Fibroblast of mammary gland (primary cell): Measurements from ENCODE around the gene KRT31.
"Not testable (repeated sequence)": the region's sequence is repeated elsewhere in the genome, so short reads cannot be mapped to it uniquely, and the experiment has no call there.

ENCODE experiments used
- DNase-seq: peaks from one replicate; pipeline ENCODE4 v3.0.0-alpha.2; 2010; ENCODE audit warnings: low read depth
- H3K4me3 ChIP-seq: 2 replicates; pipeline ENCODE4 v1.5.1; 2011; ENCODE audit warnings: low read depth, mild to moderate bottlenecking, low read length, moderate library complexity; ENCODE audit not compliant: control insufficient read depth
- TF ChIP-seq, protein P1 (sequence below): conservative IDR thresholded peaks from 2 replicates; pipeline ENCODE4 v1.5.1; 2011; ENCODE audit warnings: low read depth, low read length, inconsistent platforms; ENCODE audit not compliant: control insufficient read depth, insufficient read depth

The KRT31 gene

GRCh38 chr17:41437769-41438168, 40.4 kb upstream of the KRT31 start:
- no peak for DNase-seq
- TF ChIP-seq, protein P1, sequence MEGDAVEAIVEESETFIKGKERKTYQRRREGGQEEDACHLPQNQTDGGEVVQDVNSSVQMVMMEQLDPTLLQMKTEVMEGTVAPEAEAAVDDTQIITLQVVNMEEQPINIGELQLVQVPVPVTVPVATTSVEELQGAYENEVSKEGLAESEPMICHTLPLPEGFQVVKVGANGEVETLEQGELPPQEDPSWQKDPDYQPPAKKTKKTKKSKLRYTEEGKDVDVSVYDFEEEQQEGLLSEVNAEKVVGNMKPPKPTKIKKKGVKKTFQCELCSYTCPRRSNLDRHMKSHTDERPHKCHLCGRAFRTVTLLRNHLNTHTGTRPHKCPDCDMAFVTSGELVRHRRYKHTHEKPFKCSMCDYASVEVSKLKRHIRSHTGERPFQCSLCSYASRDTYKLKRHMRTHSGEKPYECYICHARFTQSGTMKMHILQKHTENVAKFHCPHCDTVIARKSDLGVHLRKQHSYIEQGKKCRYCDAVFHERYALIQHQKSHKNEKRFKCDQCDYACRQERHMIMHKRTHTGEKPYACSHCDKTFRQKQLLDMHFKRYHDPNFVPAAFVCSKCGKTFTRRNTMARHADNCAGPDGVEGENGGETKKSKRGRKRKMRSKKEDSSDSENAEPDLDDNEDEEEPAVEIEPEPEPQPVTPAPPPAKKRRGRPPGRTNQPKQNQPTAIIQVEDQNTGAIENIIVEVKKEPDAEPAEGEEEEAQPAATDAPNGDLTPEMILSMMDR, result no peak
- H3K4me3 ChIP-seq, result no peak overlapping the region

GRCh38 chr17:41437254-41437653, 39.8 kb upstream of the KRT31 start:
- DNase-seq, result no peak
- TF ChIP-seq, protein P1, result no peak
- H3K4me3 ChIP-seq, result no peak overlapping the region

DNA sequence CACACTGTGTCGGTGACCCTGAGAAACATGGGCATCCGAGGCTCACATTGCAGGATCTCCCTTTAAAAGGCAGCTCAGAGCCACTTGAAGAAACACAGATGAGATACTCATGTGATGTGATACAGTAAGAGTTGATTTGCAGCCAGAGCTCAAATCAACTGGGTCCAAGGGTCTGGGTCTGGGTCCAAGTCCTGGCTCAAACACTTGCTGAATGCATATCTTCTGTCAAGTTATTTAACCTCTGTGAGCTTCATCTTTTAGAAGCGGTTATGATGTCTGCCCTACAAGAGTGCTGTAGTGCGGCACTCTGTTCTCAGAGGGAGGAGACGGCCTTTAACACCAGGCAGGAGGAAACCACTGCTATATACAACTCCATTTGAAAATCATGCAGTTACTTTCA, 37.0 kb upstream of the KRT31 start:
- H3K4me3 ChIP-seq, result no peak overlapping the region
- TF ChIP-seq, protein P1, result no peak
- no peak for DNase-seq

DNA sequence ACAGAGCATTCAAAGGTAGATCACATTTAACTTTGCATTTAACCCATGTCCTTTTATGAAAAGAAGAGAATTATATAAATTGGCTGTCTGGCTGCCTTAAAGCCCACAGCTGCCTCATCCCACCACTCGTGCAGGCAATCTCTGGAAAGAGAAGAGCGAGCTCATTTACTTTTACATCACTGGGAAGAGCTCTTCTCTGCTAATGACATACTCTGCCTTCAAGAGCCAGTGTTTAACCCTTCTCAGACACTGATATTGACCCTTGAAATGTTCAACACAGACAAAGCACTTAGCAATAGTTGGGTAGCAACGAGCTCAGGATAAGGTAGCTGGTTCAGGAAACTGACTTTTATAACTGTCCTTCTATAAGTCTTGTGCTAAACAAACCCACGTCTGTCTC, 36.6 kb upstream of the KRT31 start:
- H3K4me3 ChIP-seq, result no peak overlapping the region
- TF ChIP-seq, protein P1, result no peak
- no peak for DNase-seq

DNA sequence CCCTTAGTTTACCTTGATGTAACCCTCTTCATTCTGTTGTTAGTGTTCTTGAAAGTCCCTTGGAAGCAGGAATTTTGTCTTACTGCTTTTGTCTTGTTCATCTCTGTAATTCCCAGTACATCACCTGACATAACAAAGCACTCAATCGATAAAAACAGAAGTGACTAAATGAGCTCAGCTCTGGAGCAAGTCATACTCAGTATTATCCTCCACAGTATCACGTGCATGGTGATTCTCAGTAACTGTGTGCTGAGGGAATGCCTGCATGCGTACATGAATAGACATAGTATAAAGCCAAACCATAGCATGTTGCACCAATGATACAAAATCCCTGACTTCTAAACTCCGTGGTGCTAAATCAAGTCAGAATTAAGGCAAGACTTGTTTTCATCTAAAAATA, 36.2 kb upstream of the KRT31 start:
- TF ChIP-seq, protein P1, result no peak
- DNase-seq, result no peak
- no peak overlapping the region for H3K4me3 ChIP-seq

- DNase-seq, result not testable (repeated sequence)
These were observed 33.0 kb upstream of the KRT31 start for GRCh38 chr17:41430376-41430775.

DNA sequence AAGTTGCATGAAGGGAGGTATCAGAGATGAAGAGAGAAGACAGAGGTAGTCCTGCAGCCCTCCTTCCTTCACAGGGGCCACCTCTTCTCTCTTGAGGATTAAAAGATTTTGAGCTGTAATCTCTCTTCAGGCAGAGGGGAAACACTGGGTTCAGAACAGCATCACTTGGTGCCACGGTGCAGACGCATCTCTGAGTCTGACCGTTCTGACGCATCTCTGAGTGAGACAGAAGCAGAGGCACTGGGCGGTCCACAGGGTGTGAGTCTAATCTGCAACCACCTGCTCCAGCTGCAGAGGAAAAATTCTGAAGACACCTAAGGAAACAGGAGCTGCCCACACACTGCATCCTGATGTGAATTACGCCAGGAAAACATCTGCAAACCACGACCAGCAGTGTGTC, 32.3 kb upstream of the KRT31 start:
- TF ChIP-seq, protein P1, result no peak
- DNase-seq, result no peak
- H3K4me3 ChIP-seq, result no peak overlapping the region

More at GRCh38 chr17:41430376-41430775, 33.0 kb upstream of the KRT31 start:
- H3K4me3 ChIP-seq, result not testable (repeated sequence)
